GM19239 (cell line): ENCODE data around the gene MED27.
"Not testable (repeated sequence)": the region's sequence is repeated elsewhere in the genome, so short reads cannot be mapped to it uniquely, and the experiment has no call there.

ENCODE experiments used
- DNase-seq: peaks from one replicate; pipeline ENCODE4 v3.0.0; 2011; ENCODE audit warnings: low spot score; ENCODE audit not compliant: insufficient read length
- FAIRE-seq: peaks from 2 replicates; lab custom pipeline; 2011; peaks lifted over from hg19 to GRCh38; lab: Jason Lieb, UNC

The MED27 gene

DNA sequence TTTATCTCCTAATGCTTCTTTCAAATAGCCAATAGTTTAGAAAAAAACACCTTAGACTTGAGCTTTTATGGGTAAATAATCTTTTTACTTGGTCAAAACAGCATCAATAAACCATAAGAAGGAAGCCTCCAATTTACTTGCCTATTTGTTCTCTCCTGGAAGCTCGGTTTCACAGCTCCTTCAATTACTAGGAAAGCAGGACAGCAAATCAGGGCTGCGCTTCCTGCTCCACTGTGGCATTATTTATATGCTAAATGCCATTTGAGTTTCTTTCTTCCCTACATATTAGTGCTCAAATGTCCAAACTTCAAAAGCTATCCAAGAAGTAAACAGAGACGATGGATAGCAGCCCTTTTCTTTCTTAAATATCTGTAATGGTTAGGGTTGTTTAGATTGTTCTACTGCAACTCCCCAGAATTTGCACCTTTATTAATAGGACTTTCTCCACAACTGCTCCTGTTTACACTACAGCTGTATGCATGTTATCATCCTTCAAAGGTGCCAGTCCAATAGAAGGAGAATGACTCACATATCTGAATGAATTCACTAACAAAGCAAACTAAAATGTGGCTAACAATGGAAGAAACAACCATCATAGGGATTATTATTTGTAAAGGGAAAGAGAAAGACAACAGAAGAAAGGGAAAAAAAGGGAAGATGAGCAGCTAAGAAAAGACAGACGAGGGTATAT, 58.7 kb downstream of the MED27 start:
- FAIRE-seq = no peak
- DNase-seq = no peak

DNA sequence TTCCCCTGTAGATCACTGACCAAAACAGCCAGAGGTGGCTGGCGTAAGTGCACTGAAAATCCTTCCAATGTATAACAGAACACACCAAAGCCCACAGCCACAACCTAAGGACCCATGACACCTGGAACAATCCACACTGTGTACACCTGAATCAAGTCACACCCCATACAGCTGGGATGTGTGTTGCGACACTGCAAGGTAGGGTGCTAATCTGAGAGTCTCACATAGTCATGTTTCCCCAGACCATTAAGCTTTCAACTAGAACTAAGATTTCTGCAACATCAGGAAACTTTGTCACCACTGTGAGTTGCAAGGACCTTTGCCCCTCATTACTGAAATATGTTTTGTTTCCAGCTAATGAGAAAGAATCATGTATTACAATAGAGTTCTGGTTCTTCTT, 59.4 kb downstream of the MED27 start:
- FAIRE-seq = no peak

DNA sequence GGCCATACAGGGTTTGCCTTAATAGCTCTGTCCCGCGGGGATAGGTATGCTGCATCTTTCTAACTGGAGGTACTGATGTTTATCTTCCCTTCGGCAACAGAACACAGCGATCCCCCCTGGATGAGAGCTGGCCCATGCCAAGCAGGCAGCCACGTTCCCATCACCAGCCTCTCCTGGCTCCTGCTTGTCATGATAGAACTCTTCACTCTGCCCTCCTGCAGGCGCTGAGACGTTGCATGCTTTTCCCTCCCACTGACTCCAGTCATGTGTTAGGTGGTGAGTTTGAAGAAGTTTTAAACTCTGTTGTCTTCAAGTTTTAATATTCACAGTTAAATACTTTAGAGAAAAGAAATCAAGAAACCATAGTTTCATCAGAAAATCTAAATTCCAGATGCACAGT, 60.0 kb downstream of the MED27 start:
- DNase-seq (no peak), FAIRE-seq (no peak)

More for the DNA sequence above, 59.4 kb downstream of the MED27 start:
- no peak for DNase-seq

DNA sequence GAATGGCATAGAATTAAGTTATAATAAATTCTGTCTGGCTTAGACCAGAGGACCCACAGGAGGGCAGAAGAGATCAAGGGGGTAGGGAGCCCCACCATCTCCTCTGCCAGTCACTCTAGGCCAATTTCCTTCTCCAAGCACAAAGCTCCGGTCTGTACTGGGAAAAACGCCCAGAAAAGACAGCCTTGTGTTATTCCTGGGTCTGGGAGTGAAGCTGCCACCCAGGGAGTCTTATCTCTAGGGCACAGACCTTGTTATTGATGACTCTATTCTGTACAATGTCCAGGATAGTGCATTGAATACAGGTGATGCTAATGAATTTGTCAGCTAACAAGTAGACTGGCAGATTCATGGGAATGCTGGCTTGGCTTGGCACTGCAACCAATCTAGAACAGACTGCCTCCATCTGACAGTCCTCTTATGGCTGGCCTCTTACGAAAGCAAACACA, 60.7 kb downstream of the MED27 start:
- DNase-seq = no peak
- no peak for FAIRE-seq

DNA sequence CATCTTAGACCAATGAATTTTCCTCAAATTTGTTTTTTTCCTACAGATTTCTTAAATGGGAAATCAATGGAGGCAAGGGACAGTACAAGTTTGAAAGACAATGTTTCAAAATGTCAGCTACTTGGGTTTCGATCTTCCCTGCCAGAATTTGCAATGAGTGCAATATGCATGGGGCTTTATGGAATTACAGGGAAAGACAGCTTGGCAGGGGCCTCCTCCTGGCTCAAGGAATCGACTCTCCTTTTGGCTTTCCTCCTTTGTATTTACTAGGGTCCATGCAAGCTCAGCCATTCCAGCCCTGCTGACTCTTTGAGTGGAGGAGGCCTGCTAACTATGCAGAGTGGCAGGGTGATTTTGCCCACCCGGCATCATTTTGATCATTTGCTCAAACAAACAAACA, 63.2 kb downstream of the MED27 start:
- FAIRE-seq = no peak
- no peak for DNase-seq

DNA sequence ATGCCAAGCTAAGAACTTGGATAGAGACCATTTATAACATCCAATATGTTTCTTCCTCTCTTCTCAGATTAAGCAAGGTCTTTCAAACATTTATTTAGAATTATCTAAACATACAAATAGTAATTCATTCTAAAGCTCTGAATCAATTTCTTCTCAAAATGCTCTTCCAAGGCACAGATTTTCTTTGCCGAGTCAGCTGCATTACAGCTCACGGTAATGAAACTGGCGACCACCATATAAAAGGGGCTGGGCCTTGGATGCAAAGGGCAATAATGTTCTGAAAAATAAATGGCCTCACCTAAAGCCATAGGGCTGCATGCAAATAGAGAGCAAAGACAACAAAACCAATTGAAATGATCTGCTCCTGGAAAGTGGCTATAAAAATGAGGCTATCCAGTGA, 63.8 kb downstream of the MED27 start:
- DNase-seq (no peak), FAIRE-seq (no peak)

DNA sequence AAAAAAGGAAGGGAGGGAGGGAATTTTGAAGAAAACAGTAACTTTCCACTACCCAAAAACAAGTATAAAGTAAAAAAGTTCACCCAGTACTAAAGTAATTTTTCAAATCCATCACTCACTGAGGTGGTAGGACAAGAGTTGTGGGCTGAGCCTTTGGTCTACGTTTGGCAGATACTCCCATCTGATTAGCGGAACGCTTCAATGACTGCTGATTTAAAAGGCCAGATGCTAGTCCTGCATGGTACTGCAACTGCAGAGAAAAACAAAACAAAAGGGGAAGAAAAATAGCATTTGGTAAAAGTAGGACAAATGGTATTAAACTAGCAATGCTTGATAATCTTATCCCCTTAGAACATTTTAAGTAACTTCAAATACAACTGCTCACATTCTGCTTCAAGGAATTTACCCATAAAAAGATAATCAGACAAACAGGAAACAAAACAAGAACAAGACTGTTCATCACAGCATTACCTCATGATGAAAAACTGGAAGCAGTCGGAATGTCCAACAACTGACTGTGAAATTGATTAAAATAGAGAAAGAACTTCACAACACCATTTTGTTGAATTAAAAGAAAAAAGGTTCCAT, 65.4 kb downstream of the MED27 start:
- DNase-seq (no peak), FAIRE-seq (no peak)

DNA sequence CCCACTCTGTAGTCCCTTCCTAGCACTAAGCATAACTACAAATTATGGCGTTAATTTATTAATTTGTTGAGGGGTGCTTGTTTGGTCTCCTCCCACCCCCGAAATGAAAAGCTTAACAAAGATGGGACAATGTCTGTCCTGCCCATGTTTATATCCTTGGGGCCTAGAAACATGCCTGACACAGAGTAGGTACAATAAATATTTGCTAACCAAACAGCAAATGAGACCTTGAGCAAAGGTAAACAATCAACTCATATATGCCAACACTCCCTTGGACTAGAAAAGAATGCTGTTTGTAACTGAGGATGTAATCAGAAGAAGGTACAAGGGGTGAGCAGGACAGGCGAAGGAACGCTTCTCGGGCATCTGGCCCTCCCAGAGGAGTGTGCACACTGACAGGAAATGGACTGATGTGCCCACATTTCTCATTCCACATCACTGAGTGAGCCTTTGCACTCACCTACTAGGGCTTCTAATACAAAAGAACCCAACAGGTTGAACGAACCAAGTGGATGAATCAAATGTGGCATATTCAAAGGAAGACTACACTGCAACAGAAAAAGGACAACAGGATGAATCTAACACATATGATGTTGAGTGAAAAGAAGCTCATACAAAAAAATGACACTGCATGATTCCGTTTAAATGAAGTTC, 66.8 kb downstream of the MED27 start:
- no peak for FAIRE-seq
- DNase-seq = no peak

DNA sequence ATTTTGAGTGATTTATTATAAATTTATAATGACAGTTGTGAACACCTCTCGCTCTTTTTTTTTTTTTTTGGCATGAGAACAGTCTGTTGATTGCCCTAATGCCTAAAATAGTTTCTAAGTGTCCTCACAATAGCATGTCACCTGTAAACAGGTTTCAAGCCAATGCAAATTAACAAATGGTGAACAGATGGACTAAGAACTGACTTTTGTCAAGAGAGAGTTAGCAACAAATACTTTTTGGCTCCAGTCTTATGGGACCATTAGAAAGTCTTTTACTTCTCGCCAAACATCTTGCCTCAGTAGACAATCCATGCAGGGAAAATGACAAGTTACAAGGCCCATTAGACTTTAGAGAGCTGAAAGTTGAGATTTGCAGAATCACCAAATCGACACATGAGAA, 67.8 kb downstream of the MED27 start:
- no peak for FAIRE-seq

DNA sequence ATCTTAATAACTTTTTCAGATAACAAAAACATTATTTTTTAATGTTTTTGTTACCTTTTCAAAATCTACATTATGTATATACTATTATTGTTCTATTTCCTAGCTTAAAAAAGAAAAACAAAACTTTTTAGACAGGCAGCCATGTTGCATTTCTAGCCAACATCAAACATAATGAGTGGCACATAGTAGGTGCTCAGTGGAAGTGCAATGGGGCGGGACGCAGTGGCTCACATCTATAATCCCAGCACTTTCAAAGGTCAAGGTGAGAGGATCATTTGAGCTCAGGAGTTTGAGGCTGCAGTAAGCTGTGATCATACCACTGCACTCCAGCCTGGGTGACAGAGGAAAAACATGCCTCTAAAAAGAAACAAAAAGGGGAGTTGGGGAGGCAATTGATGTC, 68.4 kb downstream of the MED27 start:
- FAIRE-seq = no peak
- DNase-seq = no peak

More for the DNA sequence above, 67.8 kb downstream of the MED27 start:
- no peak for DNase-seq

DNA sequence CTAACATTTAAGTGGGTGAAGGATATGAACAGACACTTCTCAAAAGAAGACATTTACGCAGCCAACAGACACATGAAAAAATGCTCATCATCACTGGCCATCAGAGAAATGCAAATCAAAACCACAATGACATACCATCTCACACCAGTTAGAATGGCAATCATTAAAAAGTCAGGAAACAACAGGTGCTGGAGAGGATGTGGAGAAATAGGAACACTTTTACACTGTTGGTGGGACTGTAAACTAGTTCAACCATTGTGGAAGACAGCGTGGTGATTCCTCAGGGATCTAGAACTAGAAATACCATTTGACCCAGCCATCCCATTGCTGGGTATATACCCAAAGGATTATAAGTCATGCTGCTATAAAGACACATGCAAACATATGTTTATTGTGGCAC, 69.5 kb downstream of the MED27 start:
- DNase-seq, FAIRE-seq: not testable (repeated sequence)

DNA sequence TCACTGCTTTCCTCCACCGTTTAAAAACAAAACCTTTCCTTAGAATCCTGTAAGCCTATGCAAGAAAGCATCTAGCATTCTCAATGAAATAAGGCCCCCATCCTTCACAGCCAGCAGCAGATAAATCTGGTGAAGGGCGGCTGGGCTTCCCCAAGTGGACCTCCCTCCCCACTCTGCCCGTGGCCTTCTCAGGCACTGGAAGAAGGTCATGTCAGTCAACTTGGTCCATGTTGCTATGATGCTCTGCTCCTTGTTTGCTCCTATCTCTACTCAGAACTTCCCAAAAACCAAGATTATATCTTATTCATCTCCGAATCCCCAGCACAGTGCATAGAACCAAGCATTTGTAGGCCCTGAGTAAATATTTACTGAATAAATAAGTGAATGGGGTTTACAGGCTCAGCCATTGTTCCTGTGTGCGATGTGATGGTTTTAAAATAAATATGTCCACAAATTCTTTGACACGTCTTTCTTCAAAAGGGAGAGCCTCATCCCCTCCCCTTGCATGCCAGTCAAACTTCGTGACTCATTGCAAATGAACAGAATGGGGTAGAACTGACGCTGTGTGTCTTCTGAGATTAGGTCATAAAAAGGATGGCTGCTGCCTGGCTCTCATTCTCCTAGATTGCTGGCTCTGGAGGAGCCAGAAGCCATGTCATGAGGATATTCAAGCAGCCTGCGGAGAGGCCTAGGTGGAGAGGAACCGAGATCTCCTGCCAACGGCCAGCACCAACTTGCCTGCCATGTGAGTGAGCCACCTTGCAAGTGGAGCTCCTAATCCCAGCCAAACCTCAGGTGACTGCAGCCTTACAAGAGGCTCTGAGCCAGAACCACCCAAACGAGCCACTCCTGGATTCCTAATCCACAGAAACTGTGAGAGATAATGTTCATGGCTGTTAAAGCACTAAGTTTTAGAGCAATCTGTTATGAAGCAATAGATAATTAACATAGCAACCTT, 70.5 kb downstream of the MED27 start:
- no peak for DNase-seq
- FAIRE-seq = no peak

DNA sequence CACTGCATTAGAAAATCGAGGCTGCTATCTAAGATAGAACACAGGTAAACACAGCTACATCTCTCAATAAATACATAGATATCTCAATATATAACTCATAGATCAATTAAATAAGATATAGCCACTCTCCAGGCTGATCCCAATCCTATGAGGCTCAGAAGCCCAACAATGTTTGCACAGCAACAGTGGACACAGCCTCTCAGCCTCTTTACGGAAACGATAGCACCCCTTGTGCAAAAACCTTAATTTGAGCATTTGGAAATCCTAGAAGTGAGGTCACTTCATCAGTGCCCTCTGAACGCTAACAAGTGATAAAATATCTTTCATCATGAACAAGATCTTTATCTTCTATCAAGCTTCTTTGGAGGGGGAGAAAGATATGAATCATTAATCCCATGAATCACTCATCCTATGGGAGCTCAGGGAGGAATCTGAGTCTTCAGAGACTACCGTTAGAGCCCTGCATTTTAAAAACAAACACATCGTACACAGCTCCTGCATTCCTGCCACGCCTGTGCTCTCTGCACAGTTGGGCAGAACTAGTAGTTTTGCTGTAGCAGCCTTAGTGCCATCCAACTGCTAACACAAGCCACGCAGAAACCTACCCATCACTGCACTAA, 71.4 kb downstream of the MED27 start:
- DNase-seq = no peak

GRCh38 chr9:132007371-132008025, 72.2 kb downstream of the MED27 start:
- FAIRE-seq = no peak

More for the DNA sequence above, 71.4 kb downstream of the MED27 start:
- FAIRE-seq = no peak

DNA sequence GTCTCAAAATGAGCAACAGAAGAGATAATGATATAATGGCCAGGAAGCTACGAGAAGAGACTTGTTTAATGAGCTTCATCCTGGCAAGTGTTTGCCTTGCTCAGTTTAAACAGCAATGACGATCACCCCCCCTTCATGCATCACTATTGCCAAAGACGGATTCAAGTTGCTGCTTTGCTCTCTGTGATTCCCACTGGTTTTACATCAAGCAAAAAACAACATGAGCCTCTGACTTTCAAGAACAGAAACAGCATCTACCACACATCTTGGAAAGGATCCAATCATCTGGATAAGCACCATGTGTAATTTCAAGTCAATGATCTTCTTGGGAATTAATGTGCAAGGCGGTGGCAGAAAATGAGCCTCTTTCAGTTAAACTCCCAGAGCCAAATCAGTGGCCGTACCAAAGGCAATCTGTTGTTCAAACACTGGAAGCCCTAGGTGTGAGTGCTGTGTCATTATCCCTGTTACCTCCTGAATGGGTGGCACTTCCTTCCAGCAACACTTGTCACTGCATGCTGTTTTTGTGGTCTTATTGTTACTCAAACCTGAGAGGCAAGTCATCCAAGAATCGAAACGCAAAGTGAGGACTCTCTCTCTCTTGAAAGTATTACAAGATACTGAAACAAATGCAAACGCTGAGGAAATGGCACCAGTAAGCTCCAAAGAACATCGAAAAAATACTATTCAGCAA, 72.8 kb downstream of the MED27 start:
- peak; percentile 55 for DNase-seq
- FAIRE-seq = peak; percentile 98

More at GRCh38 chr9:132007371-132008025, 72.2 kb downstream of the MED27 start:
- DNase-seq = no peak

GRCh38 chr9:132005899-132006298, 73.8 kb downstream of the MED27 start:
- no peak for DNase-seq
- FAIRE-seq = no peak

GRCh38 chr9:132004323-132004722, 75.3 kb downstream of the MED27 start:
- FAIRE-seq (no peak), DNase-seq (no peak)

DNA sequence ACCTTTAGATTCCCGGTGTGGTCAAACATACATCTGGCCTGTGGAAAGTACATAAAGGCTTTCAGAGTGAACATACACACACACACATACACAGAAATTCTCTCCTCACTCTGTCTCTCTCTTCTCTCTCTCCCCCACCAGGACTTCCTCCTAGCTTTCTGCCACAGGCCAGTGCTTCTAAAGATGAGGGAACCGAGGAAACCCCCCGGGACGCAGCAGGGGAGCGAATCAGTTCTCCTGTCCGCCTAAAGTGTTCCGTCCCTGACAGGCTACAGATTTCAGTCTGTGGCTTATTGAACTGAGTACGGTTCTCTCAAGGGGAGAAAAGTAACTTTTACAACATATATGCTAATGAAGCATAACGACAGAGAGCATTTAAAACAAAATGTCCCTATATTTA, 75.8 kb downstream of the MED27 start:
- FAIRE-seq = no peak
- no peak for DNase-seq

DNA sequence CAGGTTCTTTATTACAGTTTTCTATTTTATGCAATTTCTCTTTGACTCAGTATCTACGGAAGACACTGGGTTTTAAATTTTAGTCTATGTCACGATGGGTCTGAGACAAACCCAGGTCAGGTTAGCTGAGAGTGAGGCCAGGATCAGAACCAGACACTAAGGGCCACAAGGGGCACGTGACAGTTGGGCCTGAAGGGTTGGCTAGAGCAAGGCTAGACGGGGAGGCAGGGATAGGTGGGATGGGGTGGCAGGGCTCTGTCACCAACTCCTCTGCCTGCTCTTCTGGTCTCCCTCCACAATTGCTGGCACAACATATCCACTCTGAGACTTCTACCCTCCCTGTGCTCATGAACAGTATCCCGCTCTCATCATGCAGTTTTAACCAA, 76.4 kb downstream of the MED27 start:
- FAIRE-seq = peak; percentile 26
- DNase-seq = no peak
